Ishikawa (cell line): ENCODE results near the gene KCNK16.

Experiments
- CEBPB ChIP-seq: IDR thresholded peaks from 2 replicates; pipeline ENCODE4 v1.6.1; 2012
- CREB1 ChIP-seq: IDR thresholded peaks from 2 replicates; pipeline ENCODE4 v1.6.1; 2012; ENCODE audit warnings: low read depth
- EGR1 ChIP-seq: IDR thresholded peaks from 2 replicates; pipeline ENCODE4 v1.6.1; 2012
- EP300 ChIP-seq: IDR thresholded peaks from 2 replicates; pipeline ENCODE4 v1.6.1; 2012; ENCODE audit warnings: borderline replicate concordance
- FOXM1 ChIP-seq: IDR thresholded peaks from 2 replicates; pipeline ENCODE4 v1.6.1; 2012; ENCODE audit warnings: low read depth, borderline replicate concordance
- MAX ChIP-seq: IDR thresholded peaks from 2 replicates; pipeline ENCODE4 v1.6.1; 2012
- NFIC ChIP-seq: IDR thresholded peaks from 2 replicates; pipeline ENCODE4 v1.6.1; 2012
- RAD21 ChIP-seq: IDR thresholded peaks from 2 replicates; pipeline ENCODE4 v1.6.1; 2012; ENCODE audit warnings: low read depth
- REST ChIP-seq: IDR thresholded peaks from 2 replicates; pipeline ENCODE4 v1.6.1; 2012; ENCODE audit warnings: low read depth, mild to moderate bottlenecking
- TAF1 ChIP-seq: IDR thresholded peaks from 2 replicates; pipeline ENCODE4 v1.6.1; 2012; ENCODE audit warnings: low read depth, mild to moderate bottlenecking
- TCF12 ChIP-seq: IDR thresholded peaks from 2 replicates; pipeline ENCODE4 v1.6.1; 2012; ENCODE audit warnings: low read depth
- TEAD4 ChIP-seq: IDR thresholded peaks from 2 replicates; pipeline ENCODE4 v1.6.1; 2012
- USF1 ChIP-seq: IDR thresholded peaks from 2 replicates; pipeline ENCODE4 v1.6.1; 2012
- YY1 ChIP-seq: IDR thresholded peaks from 2 replicates; pipeline ENCODE4 v1.6.1; 2012; ENCODE audit warnings: low read depth
- ZBTB7A ChIP-seq: IDR thresholded peaks from 2 replicates; pipeline ENCODE4 v1.6.1; 2012; ENCODE audit warnings: low read depth

The KCNK16 gene

GRCh38 chr6:39289490-39289889 lies 33.0 kb downstream of the KCNK16 start:
- TF ChIP-seq EGR1: no peak
- no peak for TF ChIP-seq ZBTB7A

- TF ChIP-seq REST (no peak), CREB1 (no peak), TAF1 (no peak), FOXM1 (no peak), MAX (no peak), CEBPB (no peak), USF1 (no peak), TCF12 (no peak), NFIC (no peak), EP300 (no peak), EGR1 (no peak), ZBTB7A (no peak), RAD21 (no peak), YY1 (no peak)
These were observed 34.9 kb downstream of the KCNK16 start for GRCh38 chr6:39287601-39288000.

GRCh38 chr6:39282774-39283173 lies 39.7 kb downstream of the KCNK16 start:
- no peak for TF ChIP-seq NFIC
- TF ChIP-seq USF1: no peak
- TF ChIP-seq RAD21: no peak
- no peak for TF ChIP-seq EGR1
- TF ChIP-seq YY1: no peak
- TF ChIP-seq TAF1: no peak
- TF ChIP-seq TCF12: no peak
- TF ChIP-seq TEAD4: no peak
- no peak for TF ChIP-seq EP300
- TF ChIP-seq MAX: no peak
- TF ChIP-seq REST: no peak
- TF ChIP-seq ZBTB7A: no peak
- TF ChIP-seq CEBPB: no peak

GRCh38 chr6:39281312-39281980 lies 41.1 kb downstream of the KCNK16 start:
- no peak for TF ChIP-seq TAF1
- no peak for TF ChIP-seq YY1

GRCh38 chr6:39280247-39280731 lies 42.2 kb downstream of the KCNK16 start:
- TF ChIP-seq FOXM1 (no peak), NFIC (no peak), YY1 (no peak), TAF1 (no peak), REST (no peak), RAD21 (no peak), CEBPB (no peak), ZBTB7A (no peak), MAX (no peak), EP300 (no peak)
